Endothelial cell (in vitro differentiated cells): ENCODE measurements around the gene SLX9. TPM values are rescaled to one million over a fixed set of nuclear protein-coding genes. Genes with fewer than 3 reads are reported as not detected.

Source experiments
- DNase-seq: peaks from one replicate; pipeline ENCODE4 v3.0.0; 2021; ENCODE audit warnings: low spot score
- H3K27ac Mint-ChIP-seq: one replicate; pipeline ENCODE4 v1.8.0; 2021; ENCODE audit warnings: mixed read lengths, inconsistent platforms; ENCODE audit not compliant: unreplicated experiment
- H3K27me3 Mint-ChIP-seq: one replicate; pipeline ENCODE4 v1.8.0; 2021; ENCODE audit warnings: mild to moderate bottlenecking, moderate library complexity, mixed read lengths, inconsistent platforms; ENCODE audit not compliant: unreplicated experiment
- H3K36me3 Mint-ChIP-seq: one replicate; pipeline ENCODE4 v1.8.0; 2021; ENCODE audit warnings: mild to moderate bottlenecking, low read depth, mixed read lengths, inconsistent platforms; ENCODE audit not compliant: unreplicated experiment
- H3K4me1 Mint-ChIP-seq: one replicate; pipeline ENCODE4 v1.8.0; 2021; ENCODE audit warnings: mild to moderate bottlenecking, mixed read lengths, inconsistent platforms; ENCODE audit not compliant: unreplicated experiment
- H3K4me3 Mint-ChIP-seq: one replicate; pipeline ENCODE4 v1.8.0; 2021; ENCODE audit warnings: mild to moderate bottlenecking, mixed read lengths, inconsistent platforms; ENCODE audit not compliant: unreplicated experiment
- H3K9me3 Mint-ChIP-seq: one replicate; pipeline ENCODE4 v1.8.0; 2021; ENCODE audit warnings: mixed read lengths, inconsistent platforms; ENCODE audit not compliant: unreplicated experiment
- CTCF ChIP-seq: fragments of 200-600 bp; sonication (generic); IDR thresholded peaks from one replicate; pipeline ENCODE4 v1.5.0; 2021; ENCODE audit warnings: antibody characterized with exemption; ENCODE audit not compliant: unreplicated experiment
- total RNA-seq: library from RNA; stranded (reverse); fragmentation: NEBNext Ultra II Directional; extraction: Animal tissue kit (Norgen Biotek cat#: 25700); gene quantifications from one replicate; pipeline ENCODE4 v1.2.1, GENCODE V29; 2021; ENCODE audit not compliant: unreplicated experiment

Gene SLX9
- total RNA-seq, 1 donor from 2014 or later = 13.7 TPM

- Mint-ChIP-seq H3K4me1 (peaks cover 2% of the 10 kb centered on the region), H3K4me3 (no peak overlapping the region), H3K9me3 (no peaks in the 10 kb centered on the region), H3K36me3 (peaks cover 4% of the 10 kb centered on the region), H3K27ac (no peak overlapping the region), H3K27me3 (peaks cover 3% of the 10 kb centered on the region)
- no peak for DNase-seq
- TF ChIP-seq CTCF = no peak
Observed at GRCh38 chr21:44898011-44898488, 41.8 kb upstream of the SLX9 start.

GRCh38 chr21:44898851-44899767 is 40.7 kb upstream of the SLX9 start:
- Mint-ChIP-seq H3K27ac (no peak overlapping the region), H3K4me1 (peaks cover 2% of the 10 kb centered on the region), H3K4me3 (no peak overlapping the region), H3K9me3 (no peaks in the 10 kb centered on the region), H3K36me3 (peaks cover 4% of the 10 kb centered on the region), H3K27me3 (peaks cover 3% of the 10 kb centered on the region)
- DNase-seq = no peak
- no peak for TF ChIP-seq CTCF

GRCh38 chr21:44899768-44900558 is 39.9 kb upstream of the SLX9 start:
- TF ChIP-seq CTCF = no peak
- Mint-ChIP-seq H3K36me3 (peaks cover 10% of the 10 kb centered on the region), H3K27ac (no peak overlapping the region), H3K9me3 (no peaks in the 10 kb centered on the region), H3K27me3 (peaks cover 7% of the 10 kb centered on the region), H3K4me3 (no peak overlapping the region), H3K4me1 (peaks cover 2% of the 10 kb centered on the region)
- DNase-seq = no peak

- Mint-ChIP-seq H3K9me3 (no peaks in the 10 kb centered on the region), H3K4me1 (peaks cover 2% of the 10 kb centered on the region), H3K27ac (no peak overlapping the region), H3K27me3 (peaks cover 7% of the 10 kb centered on the region), H3K36me3 (peaks cover 10% of the 10 kb centered on the region), H3K4me3 (no peak overlapping the region)
- DNase-seq = no peak
- no peak for TF ChIP-seq CTCF
Observed at GRCh38 chr21:44900559-44901251, 39.1 kb upstream of the SLX9 start.
